HG02885 (cell line): ENCODE data around the gene ALPK1.
"Not testable (repeated sequence)": the region's sequence is repeated elsewhere in the genome, so short reads cannot be mapped to it uniquely, and the experiment has no call there.

Source experiments
- ATAC-seq: cut with Tn5 transposase; IDR thresholded peaks from one replicate; pipeline ENCODE4 v1.9.1; 2021; ENCODE audit warnings: mild to moderate bottlenecking; ENCODE audit not compliant: unreplicated experiment, poor library complexity

ALPK1 gene

DNA sequence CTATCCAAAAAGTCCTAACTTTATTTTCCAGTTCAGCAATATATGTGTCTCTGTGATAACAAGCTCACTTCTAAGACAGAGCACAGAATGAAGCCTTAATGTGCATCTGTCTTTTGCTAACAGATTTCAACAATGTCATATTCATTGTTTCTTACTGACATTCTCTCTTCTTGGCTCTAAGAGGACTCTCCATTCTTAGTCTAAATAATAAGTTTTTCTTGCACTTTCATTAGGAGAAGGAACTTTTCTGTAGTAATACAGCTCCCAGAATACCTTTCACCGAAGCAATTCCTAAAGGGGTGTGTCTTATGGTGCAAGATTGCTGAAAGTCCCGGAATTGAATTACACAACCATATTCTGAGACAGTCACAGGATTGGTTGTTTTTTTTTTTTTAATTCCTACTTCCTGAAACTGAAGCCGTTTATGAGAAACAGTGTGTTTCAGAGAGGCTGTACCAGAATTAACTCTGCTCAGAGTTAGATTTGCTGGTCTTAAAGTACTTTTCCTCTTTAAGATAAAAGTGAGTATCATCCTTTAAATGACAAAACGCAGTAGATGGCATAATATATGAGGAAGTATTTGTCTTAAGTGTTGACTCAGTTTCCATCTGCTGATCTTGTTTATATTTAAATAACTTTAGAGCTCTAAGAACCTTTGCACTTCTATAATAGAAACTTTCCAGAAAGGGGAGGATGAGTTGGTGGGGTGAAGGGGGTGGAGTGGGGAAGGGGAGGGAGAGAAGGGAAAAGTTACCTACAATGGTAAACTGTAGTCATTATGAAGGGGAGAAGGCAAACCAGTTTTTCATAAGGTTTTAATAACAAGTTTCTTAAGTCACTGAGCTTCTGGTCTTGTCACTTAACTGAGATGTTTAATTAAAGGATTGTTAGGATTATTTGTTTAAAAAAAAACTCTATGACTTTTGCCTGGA, at the start of gene ALPK1:
Gene ALPK1, plus strand, starts transcription at position 421 of the 932 bp plus-strand sequence.
- peak; percentile 89 for ATAC-seq

DNA sequence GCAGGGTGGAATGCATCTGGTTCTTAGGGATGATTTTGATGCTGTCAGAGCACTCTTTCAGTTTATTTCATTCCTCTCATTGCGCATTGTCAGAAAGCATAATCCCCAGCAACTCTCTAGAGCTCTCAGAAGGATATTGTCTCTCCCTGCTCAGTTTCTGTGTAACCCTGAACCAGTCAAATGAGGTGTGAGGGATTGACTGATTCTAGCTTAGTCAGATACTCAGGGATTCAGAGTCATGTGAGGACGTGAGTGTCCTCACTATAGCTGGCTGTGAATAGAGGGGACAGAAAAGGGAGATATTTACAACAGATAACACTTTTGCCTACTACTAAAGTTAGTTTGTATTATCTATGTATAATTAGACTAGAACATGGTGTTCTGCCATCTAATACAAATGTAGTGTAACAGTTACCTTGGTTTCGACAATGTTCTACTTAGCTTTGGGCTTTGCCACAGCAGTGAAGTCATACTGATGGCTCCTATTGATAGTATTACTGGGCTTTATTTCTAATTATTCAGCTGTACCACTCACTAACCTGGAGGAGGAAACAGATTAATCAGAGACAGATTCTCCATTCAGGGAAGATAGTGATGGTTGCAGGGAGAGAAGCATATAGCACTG, 46.0 kb upstream of the ALPK1 start:
- no peak for ATAC-seq

DNA sequence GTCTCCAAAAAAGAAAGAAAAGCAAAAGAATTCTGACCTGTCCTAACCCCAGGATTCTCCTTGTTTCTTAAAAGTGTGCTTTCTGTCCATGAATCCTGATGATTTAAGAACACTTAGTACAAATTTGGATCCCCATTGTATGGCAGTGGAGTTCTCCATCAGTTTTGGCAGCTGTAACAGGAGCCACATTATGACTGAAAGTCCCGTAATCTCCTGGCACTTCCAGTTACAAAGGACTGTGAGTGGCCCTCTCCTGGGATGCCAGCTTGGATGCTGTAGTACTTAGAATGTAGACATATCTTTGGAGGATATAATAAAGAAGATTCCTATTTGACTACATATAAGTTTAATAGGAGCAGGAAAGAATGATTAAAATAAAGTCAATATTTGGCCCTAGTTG, 44.9 kb upstream of the ALPK1 start:
- no peak for ATAC-seq

DNA sequence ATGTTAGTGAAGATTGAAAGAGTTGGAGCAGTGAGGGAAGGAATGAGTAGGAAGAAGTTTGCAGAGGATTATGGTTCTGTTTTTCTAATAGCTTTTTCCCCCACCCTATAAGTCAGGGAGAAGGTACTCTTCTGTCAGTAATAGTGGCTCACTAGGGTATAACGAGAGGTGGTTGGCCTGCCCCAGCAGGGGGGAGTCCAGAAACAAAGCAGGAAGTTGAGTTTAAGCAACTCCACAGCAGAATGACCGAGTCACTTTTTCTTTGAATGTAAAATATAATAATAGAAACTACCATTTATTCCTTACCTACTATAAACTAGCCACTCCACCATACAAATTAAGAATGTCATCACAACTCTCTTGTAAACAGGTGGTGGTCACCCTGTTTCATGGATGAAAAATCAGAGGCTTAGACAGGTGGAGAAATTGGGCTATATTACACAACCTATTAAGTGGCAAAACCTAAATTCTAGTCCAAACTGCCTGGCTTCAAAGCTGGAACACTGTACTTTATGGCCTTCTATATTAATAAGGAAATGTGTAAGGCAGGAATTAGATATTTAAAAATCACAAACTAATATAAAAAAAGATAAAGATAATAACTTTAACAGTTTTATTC, 43.7 kb upstream of the ALPK1 start:
- peak; percentile 81 for ATAC-seq

DNA sequence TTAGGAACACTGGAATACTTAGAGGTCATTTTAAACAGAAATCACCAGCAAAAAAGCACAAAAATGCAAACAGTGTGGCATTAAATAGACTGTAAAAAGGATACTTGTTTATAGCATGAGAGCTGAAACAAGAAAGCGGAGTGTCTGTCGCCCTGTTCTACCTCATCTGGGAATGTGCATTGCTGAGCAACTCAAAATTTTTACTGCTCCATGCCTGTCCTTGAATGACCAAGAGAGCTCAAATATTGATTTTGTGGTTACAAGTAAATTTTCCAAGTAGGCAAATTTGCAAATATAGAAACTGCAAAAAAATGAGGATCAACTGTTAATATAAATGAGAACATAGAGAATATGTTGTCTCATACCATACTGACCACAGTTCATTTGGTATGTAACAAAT, 40.1 kb upstream of the ALPK1 start:
- ATAC-seq, result no peak

DNA sequence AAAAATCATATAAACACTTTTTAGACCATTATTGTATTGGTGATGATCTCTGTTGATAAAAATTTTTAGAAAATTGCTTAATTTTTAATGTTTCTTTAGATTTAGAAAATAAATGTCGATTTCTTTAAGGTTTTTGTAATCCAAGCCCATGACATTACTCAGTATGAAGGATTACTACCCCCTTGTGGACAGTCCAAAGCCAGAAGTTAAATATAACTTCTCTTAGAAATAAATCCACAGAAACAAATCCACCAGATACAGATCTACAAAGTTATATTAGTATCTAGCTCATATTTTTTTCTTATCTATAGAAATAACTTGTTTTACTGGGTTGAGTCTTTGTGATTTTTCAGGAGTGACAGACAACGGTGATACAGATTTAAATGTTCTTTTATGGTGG, 30.3 kb upstream of the ALPK1 start:
- ATAC-seq, result no peak

DNA sequence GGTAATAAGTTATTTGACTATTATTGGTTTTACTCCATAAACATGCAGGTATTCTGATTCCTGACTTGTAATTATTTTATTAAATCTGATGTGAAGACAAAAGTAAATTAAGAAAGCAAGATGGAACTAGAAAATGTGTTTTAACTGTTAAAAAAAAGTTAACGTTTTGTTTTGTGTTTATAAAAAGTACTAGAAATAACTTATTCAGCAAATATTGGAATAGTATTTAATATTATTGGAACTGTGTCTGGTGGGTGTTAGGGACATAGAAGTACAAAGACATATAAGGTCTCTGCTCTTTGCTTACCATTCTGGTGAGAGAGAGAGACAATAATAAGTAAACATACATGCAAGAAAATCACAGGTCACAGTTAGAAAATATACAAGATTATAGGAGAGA, 27.1 kb upstream of the ALPK1 start:
- no peak for ATAC-seq

DNA sequence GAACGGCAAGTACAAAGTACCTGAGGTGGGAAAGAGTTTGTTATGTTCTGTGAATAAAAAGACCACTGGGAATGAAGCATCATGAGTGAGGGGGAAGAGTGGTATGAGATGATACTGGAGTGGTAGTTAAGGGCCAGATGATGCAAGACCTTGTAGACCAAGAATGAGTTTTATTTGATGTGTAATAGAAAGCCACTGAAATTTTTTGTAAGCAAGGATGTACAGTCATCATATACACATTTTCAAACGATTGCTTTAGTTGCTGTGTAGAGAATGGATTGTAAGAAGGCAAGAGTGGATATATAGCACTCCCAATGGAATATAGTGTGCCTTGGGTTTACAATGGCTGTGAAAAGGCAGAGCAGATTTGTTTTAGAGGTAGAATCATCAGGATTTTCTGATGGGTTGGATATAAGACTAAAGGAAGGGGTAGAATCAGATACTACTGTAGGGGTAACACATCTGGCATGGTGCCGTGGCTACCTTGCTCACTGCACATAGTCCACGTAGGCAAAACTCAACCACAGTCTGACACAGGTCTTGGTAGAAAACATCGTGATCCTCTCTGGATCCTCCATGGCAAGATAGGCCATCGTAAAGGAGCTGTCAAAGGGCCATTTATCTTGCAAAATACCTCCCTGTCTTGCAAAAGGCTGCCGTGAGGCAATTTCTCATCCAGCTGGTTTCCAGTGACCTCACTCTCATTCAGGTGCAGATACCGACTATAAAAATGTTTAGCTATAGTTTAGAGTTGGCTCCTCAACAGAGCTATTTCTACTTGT, 26.3 kb upstream of the ALPK1 start:
- ATAC-seq, result no peak

DNA sequence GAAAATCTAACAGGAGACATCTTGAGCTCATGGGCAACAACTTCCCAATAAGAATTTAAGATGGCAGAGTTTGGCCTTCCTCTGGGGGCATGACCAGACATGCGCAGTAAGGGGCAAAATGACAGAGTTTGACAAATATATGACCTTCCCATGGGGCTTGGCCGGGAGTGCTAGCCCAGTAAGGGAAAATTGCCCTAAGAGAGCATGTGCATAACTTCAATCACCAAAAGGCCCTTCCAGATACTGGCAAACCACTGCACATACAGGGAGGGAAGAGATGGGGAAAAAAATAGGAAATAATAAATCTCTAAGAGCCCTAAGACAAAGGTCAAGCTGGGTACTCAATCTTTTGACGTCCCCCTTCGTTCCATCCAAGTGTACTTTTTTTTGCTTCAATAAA, 24.9 kb upstream of the ALPK1 start:
- ATAC-seq, result no peak

DNA sequence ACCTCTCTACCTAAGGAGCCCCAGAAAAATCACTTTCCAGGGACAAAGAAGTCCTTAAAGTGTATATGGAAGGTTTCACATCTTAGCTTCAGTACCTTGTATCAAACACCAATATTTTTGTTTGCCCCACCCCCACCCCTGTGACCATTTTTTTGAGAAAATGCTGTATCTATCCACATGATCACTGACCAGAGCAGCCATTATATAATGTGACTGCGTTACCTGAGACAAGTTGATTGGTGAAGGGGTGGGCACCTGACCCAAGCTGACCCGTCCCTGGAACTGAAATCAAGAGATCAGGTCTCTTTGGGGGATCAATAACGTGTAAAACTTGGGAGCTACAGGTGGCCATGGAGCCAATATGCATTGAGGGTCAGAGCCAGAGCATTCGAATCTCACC, 22.2 kb upstream of the ALPK1 start:
- no peak for ATAC-seq

DNA sequence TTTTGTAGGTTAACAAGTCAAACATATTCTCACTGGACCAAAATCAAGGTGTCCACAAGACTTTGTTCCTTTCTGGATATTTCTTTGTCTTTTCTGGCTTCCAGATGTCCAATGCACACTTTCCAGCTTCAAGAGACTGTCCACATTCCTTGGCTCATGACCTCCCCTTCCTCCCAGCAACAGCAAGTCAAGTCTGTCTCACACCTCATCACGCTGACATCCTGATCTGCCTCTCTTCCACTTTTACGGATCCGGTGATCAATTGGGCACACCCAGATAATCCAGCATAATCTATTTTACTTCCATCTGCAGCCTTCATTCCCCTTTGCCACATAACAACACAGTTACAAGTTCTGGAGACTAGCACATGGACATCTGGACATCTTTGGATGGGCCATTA, 21.1 kb upstream of the ALPK1 start:
- no peak for ATAC-seq

DNA sequence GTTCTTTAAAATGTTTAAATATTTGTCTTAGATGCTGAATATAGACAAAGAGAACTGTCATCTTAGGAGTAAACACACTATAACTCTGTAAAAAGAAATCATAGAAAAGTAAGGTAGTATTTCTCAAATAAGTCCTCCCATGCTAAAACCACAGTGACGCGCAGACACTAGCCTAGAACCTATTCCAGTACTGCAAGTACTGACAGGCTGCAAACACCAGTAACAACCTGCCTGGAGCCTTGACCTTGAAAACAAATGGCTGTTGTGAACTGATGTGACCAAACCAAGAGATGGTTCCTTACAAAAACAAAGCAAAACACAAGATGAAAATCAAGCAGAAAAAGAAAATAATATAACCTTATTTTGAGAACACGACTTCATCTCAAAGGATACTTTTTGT, 19.9 kb upstream of the ALPK1 start:
- no peak for ATAC-seq

DNA sequence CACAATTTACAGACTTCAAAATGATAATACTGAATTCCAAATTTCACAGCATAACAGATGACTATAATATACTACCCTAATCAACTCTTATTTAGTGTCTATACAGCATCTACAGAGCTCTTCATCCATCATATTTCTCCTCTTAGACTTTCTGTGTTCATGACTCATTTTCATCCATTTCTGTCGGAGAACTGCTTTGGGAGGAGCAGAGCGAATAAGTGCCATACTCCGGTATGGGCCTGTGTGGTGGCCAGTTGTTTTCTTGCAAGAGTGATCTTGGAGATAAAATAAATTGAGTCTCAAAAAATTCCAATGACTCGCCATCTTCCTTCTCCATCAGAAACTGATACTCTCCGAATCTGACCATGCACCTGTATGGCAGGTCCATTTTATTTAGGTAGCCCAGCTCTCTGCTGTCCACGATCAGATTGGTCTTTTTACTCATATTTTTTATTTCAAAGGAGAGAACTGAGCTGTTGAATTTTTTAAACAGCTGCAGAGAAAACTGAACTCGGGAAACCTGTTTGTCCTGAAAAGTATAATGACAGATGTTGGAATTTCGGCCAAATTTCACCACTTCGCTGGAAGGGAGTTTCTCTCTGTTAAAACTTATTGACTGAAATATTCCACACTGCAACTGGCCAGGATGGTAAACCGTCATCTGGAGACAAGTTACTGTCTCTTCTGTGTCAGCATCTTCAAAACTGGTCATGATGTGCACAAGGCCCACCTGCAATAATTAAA, 19.3 kb upstream of the ALPK1 start:
- no peak for ATAC-seq

DNA sequence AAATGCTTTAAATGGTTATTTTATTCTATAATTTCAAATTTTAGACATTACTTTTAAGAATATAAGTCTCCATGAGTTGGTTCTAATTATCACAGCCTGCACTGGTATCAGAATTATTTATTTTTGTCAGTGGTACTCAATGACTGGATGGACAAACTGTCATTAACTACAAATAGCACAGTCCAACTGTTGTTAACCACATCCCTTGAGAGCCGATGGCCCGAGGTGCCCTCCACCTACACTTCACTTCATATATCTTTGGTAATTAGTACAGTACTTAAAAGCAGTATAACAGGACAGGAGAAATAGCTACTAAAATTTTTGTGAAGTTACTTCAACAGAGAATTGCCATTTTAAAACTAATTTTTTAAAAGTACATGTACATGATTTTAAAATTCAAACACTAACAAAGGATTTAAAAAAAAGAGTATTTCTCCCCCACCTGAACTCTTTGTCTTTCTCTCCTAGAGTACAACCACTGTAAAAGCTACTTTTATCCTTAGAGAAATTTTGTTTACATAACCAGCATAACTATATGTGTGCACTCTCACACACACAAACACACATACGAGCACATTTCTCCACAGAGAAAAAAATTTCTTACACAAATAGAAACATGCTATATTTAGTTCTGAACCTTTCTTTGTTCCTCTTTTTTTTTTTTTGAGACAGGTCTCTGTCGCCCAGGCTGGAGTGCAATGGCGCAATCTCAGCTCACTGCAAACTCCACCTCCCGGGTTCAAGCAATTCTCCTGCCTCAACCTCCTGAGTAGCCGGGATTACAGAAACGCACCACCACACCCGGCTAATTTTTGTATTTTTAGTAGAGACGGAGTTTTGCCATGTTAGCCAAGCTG, 17.9 kb upstream of the ALPK1 start:
- ATAC-seq, result peak; percentile 70

DNA sequence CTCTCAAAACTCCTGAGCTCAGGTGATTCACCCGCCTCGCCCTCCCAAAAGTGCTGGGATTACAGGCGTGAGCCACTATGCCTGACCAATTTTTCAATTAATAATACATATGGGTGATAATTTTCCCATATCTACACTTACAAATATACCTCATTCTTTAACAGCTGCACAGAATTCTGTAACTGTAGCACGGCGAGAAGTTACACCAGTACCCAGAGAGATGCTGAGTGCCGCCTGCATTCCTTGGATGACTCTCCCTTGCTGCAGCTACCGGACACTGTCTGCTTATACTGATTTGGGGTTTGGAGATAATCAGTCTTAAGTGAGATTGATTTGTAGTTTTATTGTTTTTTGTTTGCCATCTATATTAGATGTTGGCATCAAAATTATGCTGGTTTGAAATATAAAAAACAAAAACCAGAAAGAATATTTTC, 17.3 kb upstream of the ALPK1 start:
- ATAC-seq, result peak; percentile 38

DNA sequence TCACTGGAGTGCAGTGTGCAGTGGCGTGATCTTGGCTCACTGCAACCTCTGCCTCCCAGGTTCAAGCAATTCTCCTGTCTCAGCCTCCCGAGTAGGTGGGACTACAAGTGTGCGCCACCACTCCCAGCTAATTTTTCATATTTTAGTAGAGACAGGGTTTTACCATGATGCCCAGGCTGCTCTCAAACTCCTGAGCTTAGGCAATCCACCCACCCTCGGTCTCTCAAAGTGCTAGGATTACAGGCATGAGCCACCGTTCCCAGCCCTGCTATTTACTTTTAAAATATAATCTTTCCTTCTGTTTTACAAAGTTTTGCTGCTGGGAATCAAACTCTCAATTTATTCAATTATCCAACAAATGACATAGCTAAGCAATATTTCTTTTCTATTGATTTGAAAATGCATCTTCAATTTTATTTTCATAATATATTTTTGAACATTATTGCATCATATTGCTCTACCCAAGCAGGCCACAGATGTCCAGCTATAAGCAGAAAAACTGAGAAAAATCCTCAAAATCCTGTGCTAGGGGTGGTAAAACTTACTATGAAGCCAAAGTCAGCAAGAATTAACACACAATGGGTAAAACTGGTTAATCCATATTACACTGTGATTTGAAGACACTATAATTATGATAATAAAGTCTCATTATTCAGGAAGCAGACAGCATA, 16.6 kb upstream of the ALPK1 start:
- ATAC-seq, result no peak

DNA sequence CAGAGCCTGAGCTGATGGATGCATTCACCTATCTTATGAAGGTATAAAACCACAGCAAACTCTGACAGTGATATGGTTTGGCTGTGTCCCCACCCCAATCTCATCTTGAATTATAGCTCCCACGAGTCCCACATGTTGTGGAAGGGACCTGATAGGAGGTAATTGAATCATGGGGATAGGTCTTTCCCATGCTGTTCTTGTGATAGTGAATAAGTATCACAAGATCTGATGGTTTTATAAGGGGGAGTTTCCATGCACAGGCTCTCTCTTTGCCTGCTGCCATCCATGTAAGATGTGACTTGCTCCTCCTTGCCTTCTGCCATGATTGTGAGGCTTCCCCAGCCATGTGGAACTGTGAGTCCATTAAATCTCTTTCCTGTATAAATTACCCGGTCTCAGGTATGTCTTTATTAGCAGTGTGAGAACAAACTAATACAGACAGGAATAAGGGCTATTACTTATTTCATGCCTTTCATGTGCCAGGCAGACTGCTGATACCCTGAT, 15.2 kb upstream of the ALPK1 start:
- ATAC-seq, result not testable (repeated sequence)
